Activated CD8-positive, alpha-beta memory T cell treated with anti-CD3 and anti-CD28 coated beads, Interleukin-2, amount 50 U/mL, for 1 hour (primary cell): ENCODE data around the gene MAST4.

Experiments used
- DNase-seq: peaks from one replicate; pipeline ENCODE4 v3.0.0-alpha.2; 2020; ENCODE audit errors: extremely low read depth

Gene MAST4

DNA sequence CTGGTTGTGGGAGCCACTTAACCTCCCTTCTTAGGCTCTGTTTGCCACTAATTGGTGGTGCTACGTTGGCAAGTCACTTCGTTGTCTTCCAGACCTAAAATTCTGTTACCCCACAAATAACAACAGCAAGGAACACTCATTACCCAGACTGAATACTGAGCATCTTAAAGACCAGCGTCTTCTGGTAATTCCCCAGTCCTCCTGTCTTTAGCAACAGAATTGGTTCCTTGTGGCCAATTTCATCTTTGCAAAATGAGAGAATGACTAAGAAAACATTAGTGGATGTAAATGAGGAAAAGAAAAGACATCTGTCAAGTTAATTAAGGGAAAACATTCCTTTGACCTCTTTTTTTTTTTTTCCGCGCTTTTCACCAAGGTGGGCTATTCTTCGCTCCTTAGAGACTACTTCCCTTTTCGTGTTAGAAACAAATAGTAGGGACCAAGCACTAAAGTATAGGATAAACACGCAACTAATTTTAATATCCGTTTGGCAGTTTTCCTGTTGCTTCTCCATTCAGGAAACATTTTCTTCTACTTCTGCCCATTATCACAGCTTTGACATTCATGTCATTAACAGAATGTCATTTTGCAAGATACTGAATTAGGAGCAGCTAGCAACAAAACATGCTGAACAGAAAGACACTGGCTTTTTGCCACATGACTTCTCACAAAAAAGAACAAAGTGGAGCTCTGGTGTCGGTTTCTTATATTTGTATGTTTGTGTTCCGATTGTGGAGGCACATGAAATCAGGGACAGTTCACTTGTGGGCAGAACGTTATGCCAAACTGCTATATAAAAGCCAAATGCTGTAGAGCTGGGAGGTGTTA, 446.2 kb downstream of the MAST4 start:
- no peak for DNase-seq

DNA sequence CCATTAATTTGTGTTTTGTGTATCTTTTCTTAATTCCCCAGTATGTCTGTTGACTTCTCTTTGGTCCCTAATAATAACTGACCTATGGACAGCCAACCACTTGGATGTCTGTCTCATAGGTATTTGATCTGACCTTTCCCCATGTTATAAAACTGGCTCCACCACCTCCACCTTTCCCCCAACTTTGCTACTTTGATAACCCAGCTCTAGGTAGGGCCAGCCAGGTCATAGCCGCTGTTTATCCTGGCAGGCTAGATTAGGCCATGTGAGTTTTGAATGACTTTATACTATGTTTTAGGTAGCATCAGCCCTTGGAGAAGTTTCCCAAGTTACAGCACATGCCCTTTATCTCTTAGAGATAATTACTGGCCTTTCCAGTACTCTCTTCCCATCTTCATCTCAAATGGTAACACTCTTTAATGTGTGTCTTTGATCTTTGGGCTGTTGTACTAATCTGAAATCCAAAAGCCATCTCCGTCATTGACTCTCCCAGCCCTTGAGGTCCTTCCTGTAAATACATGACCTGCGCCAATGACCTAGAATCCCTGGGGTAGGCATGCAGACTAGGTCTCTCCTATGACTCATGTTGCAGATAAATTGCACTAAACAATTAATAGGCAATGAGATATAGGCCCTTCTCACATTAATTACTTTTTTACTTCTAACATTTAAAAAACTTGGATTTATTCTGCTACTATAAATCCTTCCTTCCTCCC, 447.8 kb downstream of the MAST4 start:
- DNase-seq: no peak

DNA sequence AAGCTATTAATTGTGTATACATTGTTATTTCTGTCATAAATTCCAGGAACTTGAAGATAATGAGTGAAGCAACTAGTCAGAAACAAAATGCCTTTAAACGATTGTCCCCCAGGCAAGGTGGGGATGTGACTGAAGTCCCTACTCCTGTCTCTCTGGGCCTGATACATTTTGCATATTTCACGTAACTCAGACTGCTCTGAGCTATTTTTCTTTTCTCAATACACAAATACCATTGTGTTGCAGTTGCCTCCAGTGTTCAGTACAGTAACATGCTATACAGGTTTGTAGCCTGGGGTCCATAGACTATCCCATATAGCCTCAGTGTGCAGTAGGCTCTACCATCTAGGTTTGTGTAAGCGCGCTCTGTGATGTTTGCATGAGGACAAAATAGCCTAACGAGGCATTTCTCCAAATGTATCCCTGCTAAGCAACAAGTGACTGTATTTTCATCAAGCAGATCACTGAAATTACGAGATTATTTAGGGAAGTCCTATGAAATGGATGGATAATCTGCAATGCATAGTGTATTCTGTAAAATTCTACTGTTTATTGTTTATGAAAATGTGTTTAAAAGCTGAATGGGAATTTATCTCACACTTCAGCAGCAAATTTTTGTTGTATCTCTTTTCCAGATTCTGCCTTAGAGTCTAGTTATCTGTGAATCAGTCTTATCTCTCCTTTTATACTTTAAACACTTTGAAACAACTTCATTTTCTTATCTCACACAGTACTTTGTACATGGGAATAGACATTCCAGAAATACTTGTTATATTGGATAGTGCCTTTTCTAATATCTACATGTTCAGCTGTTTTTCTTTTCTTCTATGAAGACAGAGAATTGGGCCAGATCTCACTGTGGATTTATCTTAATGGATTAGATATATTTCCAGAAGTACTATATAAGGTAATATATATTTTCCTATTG, 449.9 kb downstream of the MAST4 start:
- DNase-seq: no peak

- DNase-seq: no peak
Measured at GRCh38 chr5:67047160-67047559, 451.0 kb downstream of the MAST4 start.

DNA sequence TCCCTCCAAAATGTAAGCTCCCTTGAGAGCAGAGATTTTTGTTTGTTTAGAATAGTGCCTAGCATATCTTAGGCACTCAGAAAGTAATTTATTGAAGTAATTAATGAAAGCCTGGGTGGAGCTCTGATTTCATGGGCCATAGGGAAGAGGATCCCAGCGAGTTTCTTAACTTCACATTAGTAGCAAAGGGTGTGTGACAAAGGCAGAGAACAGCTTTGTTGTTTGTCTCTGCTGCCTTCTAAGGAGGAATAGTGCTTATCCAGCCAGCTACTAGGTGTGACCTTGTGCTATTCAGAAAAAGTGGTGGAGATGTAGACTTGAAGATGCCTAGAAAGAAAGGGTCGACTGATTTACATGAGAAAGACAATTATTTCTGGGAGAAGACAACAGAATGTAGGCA, 451.4 kb downstream of the MAST4 start:
- DNase-seq: no peak

DNA sequence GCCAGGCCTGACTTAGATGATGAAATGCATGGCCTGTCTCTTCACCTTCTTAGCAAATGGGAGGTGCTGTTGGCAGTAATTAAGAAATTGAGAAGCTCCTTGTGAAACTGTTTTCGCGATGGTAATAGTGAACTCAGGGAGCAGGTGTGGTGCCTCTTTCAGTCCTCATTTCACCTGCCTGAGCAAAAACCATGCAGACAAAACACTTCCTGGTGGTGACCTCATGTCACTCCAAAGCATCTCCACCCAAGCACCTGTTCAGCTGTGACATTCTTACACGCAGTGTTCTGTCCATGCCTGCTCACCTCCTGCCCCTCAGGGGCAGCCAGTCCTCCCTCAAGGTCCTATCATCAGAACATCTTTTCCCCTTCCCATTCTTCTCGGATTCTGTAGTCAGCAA, 453.9 kb downstream of the MAST4 start:
- no peak for DNase-seq

DNA sequence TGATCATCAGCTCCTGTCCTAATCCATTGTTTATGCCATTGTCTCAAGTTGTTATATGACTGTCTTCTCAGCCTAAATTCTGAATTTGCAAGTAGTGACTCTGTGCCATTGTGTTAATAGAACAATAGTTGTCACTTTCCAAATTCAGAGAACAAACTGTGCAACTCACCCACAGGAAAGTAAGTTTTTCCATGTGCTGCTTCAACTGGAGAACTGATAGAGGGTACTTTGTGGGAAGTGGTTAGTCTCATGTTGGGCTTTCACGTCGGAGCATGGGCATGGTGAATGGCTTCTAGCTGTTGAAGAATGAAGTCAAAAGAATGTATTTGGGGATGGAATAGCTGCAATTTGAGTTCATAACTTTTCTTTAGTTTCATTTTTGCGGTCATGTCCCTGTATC, 454.4 kb downstream of the MAST4 start:
- DNase-seq: no peak

DNA sequence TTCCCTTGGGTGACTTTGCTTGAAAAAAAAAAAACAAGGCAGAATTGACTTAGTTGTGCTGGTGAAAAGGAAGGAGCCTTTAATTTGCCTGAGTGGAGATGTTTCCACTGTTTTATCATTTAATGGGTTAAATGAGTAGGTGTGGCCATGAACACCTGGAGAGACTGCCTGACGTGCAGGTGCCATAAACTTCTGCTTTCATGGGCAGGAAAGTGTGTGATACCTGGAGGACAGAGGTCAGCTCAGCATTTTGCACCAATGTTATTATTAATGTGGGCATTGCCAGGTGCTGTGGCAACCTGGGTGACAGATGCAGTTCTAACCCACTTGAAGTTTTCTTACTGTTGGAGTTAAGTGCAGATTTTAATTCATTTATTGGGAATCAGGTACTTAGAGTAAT, 455.0 kb downstream of the MAST4 start:
- DNase-seq: no peak

- no peak for DNase-seq
Measured at GRCh38 chr5:67052034-67052433, 455.8 kb downstream of the MAST4 start.

- DNase-seq: no peak
Measured at GRCh38 chr5:67053229-67053628, 457.0 kb downstream of the MAST4 start.

DNA sequence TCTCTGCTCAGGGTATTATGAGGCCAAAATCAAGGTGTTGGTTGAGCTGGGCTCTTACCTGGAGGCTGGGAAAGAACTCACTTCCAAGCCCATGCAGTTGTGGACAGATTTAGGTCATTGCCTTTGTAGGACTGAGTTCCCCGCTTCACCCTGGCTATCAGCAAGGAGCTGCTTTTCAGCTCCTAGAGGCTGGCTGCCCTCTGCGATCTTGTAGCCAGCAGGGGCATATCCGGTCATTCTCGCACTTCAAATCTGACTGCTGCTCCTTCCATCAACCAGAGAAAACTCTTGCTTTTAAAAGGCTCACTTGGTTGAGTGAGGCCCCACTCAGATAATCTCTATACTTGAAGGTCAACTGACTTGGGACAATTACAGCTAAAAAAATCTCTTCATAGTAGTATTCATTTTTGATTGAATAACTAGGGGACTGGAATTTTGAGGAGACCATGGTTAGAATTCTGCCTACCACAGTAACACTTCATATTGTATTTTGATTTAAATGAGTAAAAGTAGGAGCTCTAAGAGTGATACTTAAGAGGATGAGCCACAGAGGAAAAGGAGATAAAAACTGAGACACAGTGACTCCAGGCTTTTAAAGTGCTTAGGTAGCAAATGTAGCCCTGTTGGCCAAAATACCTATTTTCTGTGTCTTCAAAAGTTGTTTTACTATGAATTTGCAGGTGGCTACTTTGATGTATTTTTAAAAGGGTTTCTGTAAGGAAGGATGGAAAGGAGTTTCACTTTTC, 463.0 kb downstream of the MAST4 start:
- DNase-seq: no peak

DNA sequence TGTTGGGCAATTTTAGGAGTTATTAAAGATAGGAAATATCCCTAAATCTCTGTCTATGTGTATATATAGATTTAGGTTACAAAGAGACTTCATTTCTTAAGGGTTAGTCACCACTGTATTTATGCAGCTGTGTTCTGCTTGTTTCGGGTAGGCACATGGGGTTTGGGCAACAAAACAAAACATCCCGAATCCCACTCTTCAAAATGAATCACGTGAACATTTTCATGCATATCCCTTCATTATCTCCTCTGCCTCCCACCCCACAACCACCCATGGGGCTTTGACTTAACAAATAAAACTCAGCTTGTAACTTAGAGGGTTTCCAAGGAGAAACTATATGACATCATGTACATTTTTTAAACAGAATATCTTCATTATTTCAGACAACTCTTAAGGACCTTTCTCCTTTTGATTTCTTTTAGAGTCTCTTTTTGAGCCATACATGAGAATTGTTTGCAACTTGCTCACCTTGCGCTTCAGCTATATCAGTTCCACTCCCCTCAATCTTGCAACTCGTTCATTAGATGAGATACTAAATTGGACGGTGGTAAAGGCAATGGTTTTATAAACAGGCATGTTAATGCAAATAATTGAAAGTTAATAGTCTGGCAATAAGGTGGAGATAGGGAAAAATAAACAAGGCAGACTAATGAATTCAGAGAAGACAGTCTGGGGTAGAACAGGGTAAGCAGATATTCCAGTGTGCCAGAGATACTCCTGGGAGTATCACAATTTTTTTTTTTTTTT, 463.7 kb downstream of the MAST4 start:
- DNase-seq: no peak

DNA sequence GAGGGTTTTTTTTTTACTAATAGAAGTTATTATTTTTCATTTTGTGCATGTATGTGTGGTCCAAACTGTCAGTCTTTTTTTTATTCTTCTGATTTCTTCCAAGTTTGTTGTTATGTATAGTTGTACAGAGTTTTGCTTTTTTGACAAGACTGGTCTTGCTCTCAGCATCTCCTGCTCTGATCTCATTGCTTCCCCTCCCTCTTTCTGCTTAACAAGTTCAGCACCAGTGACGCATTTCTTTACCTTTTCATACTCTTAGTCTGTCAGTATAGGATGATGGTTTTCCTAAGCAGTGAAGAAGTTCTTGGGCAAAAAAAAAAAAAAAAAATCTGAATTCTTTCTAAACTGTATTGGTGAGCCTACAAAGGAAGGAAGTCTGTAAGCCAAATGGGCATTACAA, 465.3 kb downstream of the MAST4 start:
- DNase-seq: no peak

DNA sequence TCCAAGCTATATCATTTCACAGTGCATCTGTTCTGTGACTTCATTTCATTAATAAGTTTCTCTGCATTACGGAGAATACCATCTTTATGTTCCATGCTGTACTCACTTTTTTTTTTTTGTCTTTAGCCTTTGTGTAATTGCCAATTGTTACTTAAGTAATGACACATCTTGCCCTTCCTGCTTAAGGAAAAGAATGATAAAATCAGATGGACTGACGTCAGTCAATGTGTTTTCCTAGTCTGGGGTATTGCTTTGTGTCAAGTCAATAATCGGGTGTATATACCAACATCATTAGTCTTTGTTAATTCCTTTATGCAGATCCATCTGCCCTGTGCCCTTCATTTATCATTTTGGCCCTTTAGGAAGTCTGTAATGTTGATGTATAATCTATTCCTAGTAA, 466.9 kb downstream of the MAST4 start:
- no peak for DNase-seq

GRCh38 chr5:67063791-67064190, 467.6 kb downstream of the MAST4 start:
- DNase-seq: no peak

DNA sequence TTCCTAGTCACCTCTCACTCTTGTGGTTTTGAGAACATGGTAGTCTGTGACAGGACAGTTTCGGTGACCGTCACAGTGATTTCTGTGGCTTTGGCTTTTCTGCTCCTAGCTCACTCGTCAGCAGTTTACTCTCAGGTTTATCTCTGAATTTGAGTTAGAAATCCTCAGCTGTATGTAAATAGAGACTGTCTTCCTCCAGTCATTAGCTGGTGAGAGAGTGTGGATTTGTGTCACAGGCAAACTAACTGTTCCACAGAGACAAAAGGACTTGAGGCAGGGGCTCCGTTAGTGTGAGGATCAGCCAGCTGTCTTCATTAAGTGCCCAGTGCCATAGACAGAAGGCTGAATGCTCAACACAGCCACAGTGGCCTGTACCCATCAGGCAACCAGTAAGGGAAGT, 469.0 kb downstream of the MAST4 start:
- no peak for DNase-seq

- no peak for DNase-seq
Measured at GRCh38 chr5:67065696-67066095, 469.5 kb downstream of the MAST4 start.

GRCh38 chr5:67066815-67067214, 470.6 kb downstream of the MAST4 start:
- no peak for DNase-seq

GRCh38 chr5:67073045-67073680, 477.0 kb downstream of the MAST4 start:
- no peak for DNase-seq

DNA sequence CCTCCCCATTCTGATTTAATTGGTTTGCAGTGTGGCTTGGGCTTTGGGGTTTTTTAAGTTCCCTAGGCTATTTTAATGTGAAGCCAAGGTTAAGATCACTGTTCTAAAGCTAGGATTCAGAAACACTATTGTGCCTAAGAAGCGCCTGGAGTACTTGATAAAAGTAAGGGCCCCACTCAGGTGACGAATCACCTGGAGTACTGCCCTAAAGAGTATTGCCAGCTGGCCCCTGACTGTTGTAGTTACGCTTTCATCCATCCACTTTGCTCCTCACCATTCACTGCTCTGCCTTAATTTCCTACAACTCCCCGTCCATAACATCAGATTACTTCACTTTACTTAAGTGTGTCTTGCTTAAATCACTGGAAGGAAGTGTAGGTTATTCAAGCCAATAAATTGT, 481.1 kb downstream of the MAST4 start:
- no peak for DNase-seq
